ENCODE results near the gene PRSS27.
A peak's percentile ranks its signal among the peaks of the same experiment; 100 is the strongest.
"Not testable (repeated sequence)": the region's sequence is repeated elsewhere in the genome, so short reads cannot be mapped to it uniquely, and the experiment has no call there.

The PRSS27 gene

DNA sequence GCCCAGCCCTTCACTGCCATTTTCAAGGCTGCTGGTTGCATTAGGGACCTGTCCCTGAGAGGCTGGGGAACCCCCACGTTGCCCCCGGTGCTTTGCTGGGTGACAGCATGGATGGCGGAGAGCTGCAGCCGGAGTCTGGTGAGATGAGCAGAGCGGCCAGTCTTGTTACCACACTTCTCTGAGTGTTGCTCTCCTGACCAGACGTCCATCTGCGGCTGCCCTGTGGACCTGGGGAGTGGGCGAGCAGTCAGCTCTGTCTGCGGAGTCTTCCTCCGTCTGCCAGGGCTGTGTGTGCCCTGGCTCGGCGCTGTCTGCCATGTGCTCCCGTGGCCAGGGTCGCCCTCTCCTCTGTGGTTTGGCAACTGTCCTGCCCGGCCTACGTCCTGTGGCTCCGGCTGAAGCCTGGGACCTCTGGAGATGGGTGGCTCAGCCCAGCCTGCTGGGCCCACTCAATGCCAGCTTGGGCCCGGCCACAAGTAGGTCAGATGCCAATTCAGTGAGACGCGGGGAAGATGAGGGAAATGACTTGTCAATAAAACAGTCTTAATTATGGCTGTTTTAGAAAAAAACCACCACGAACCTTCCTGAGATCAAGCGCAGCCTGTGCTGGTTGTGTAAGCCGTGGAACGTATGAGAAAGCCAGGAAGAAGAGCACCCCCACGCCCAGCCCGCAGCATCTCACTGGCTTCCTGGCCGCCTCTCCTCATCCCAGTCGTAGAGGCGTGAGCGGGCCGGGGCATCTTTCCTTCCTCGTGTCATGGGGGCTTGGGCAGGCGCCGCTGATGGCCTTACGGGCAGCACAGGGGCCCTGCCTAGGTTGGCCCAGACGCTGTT lies 29.8 kb downstream of the PRSS27 start:
- intact Hi-C loops (cut with DNase I), result no loop called here
- peak in 8 of 42 donors; percentile 10 to 49 (median 20) for DNase-seq

DNA sequence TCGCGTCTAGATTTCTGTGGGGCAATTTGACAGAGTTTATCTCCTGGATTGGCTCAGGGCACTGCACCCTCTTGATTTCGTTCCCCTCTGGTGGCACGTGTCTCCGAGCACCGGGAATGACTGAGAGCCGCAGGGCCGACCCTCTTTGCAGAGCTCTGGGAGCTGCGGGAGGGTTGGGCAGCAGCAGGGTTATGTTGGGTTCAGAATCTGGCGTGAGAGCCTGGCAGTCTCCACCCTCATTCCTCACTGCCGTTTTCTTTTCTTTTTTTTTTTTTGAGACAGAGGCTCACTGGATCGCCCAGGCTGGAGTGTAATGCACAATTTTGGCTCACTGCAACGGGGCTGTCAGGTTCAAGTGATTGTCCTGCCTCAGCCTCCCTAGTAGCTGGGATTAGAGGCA lies 30.6 kb downstream of the PRSS27 start:
- intact Hi-C loops (cut with DNase I); DNase-seq: not testable (repeated sequence)

DNA sequence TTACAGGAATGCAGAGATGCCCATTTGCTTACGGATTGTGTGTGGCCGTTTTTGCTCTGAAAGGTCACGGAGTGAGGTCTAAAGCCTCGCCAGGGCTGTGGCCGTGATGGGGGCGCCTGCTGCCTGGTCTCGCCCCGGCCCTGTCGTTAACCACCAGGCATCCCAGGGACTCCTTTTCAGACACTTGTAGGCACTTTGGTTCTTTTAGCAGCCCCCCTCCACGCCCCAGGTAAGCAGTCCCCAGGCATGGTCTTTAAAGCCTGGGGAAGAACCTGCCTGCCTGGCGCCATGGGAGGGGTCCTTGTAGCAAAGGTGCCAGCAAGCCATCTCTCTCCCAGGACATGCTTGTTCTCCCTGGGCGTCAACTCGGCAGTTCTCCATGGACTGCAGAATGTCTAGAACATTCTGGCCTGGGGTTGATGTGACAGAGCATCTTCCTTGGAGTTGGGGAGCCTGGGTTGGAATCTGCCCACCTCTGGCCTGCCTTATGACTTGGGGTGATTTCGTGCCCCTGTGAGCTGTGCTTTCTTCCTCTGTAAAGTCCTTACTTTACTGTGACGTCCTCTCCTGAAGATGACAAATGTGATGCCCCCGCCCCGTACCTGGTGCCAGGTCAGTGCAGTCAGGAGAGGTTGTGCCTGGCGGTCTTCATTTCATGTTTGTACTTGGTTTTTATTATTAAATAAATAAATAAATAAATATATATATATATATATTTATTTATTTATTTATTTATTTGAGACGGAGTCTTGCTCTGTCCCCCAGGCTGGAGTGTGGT lies 32.3 kb downstream of the PRSS27 start:
- peak in 1 of 42 donors; percentile 10 for DNase-seq
- intact Hi-C loops (cut with DNase I), result no loop called here

DNA sequence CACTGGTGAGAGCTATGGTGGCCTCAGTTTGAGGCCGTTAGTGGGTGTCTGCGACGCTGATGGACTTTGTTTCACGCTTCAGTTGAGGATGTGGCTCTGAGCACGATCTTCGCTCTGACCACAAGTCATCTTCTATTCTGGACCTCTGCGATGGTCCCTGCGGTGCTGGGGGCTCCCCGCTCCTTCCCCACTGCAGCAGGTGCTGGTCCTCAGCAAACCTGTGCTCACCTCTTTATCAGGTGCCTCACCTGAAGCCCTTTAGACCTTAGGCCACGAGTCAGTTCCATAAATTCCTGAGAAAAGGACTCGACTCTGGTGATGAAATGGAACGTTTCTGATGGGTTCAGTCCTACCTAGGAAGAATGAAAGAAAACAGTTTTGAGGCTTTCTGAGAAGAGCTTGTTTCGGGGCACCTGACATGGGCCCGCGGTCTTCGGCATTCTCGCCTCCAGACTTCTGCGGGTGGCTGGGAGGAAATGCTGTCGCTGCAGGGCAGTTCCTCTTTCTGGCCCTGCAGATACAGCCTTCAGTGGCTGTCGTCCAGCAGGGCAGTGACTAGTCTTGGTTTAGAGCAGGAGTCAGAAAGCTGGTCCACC lies 33.0 kb downstream of the PRSS27 start:
- intact Hi-C loops (cut with DNase I), result no loop called here
- DNase-seq, result peak in 22 of 42 donors; percentile 9 to 55 (median 38)

DNA sequence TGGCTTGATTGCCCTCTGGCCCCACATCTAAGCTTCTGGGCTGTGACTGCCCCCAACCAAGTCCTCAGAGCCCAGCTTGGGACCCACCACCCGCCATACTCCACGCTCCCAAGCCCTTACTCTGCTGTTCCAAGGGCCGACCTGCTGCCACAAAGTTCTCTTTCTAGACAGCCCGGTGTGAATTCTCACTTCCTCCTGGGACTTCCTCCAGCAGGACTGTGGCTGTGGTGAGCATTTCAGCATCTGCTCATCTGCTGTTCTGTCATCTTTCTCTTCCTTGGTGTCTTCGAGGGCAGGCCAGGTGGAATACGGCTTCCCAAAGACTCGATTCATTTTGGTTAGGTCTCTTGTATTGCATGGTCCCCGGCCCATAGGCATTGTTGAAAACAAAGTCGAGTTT lies 33.9 kb downstream of the PRSS27 start:
- intact Hi-C loops (cut with DNase I); DNase-seq: not testable (repeated sequence)

DNA sequence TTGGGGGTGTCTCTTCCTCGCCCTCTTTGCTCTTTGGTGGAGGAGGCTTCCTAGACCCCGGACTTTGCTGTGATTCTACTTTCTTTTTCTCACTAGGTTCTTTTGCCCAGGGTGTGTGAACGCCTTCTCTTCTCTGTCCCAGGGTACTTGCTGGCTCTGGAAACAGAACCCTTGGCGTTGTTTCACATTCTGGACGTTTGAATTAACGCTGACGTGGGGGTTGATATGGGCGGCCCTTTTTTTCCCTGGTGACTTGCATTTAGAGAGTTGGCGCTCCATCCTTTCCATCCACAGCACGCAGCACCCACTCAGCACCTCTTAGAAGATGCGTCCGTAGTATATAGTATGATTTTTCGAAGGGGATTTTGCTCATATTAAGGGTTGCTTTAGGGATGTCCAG lies 37.0 kb downstream of the PRSS27 start:
- intact Hi-C loops (cut with DNase I), result not testable (repeated sequence)
- peak in 1 of 42 donors; percentile 21 for DNase-seq

DNA sequence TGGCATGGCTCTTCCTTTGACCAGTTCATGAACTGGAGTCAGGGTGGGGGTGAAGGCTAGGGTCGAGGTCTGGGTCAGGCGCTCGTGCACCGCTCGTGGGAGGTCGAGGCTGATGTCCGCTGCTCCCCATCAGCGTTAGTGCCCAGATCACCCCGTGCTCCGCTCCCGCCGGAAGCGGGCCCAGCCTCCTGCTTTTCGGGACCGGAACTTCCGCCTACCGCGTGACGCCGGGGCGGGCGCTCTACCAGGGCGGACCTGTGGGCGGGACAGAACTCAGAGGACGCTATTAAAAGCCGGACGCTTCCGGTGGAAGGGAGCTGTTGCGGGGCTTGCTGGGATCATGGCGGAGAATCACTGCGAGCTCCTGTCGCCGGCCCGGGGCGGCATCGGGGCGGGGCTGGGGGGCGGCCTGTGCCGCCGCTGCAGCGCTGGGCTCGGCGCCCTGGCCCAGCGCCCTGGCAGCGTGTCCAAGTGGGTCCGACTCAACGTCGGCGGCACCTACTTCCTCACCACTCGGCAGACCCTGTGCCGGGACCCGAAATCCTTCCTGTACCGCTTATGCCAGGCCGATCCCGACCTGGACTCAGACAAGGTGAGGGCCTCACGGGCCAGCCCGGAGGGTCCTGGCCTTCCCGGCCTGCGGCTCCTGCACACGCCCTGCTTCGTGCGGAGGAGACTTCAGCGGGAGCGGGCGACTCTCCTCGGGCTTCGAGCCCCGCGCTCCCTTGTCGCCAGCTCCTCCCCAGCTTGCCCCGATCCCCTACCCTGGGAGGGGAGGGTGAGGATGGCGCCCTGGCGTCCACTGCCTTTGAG lies 37.6 kb downstream of the PRSS27 start, which contains the start of gene KCTD5:
Gene KCTD5, plus strand, starts transcription at position 315 of the 813 bp plus-strand sequence. Its CDS starts 26 bp downstream, at position 341.
- intact Hi-C loops (cut with DNase I), result no loop called here
- peak; percentile 94 to 100 (median 99) for DNase-seq

DNA sequence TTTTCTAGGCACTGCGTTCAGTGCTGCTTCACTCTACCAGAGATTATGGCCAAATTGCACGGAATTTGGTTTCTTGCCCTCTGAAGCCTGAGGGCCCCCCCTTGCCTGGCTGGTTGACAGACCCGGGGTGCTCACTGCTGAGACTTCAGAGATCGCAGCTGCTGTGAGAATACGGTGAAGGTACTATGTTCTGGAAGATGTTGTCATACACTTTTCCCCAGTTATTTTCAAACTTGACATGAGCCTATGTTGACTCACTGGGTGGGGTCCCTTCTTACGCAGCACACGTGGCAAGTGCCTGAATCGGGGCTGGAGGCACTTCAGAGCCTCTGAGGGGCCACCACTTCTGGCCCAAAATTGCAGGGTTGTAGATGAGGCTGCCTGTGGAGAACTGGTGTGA lies 39.7 kb downstream of the PRSS27 start:
- DNase-seq; intact Hi-C loops (cut with DNase I): not testable (repeated sequence)

DNA sequence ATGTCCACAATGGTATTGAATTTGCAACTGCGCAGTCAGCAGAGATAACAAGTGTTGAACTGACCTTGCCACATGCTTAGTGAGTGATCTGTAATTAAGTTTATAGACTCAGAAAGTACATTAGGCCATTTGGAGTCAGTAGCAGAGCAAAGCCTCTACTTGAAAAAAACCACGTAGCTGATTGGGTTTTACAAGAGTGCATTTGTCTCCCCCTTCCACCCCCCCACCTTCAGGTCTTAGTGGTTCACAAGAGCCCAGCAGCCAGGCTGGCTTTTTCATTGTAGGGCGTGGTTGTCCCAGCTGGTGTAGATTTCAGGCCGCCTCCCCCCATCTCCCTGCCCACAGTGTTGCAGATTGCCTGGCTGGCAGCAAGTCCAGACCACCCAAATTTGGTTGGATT lies 40.1 kb downstream of the PRSS27 start:
- DNase-seq, result peak in 2 of 42 donors; percentile 9 to 10
- intact Hi-C loops (cut with DNase I), result not testable (repeated sequence)

DNA sequence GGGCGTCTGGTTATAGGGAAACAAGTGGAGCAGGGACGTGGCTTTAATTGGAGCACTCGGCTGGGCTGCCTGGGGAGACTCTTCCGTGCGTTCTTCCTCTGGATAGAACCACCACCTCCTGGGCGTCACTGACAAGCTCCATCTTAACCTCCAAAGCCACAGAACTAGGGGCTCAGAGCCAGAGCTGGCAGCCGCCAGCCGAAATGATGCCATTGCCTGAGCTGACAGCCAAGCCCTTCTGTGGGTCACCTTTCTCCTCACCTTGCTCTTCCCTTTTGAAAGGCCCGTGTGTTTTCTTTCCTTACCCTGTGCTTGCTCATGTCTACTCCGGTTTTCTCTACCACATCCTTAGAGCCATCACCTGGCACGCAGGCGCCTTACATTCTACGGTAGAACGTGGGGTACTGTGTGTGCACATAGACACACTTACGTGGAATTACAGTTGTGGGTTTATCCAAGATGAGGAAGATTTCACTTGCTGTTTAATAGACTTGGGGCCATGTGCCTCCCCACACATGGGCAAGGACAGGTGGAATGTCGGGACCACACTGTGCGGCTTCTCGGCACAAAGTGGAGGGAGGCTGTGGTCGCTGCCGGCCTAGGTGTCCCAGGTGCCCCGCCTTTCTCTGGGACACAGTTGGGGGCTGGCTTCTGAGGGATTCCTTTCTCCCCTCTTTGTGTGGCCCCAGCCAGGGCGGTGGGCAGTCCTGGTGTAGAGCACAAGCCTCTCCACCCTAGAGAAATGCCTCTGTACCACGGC lies 41.6 kb downstream of the PRSS27 start:
- intact Hi-C loops (cut with DNase I); DNase-seq: not testable (repeated sequence)

DNA sequence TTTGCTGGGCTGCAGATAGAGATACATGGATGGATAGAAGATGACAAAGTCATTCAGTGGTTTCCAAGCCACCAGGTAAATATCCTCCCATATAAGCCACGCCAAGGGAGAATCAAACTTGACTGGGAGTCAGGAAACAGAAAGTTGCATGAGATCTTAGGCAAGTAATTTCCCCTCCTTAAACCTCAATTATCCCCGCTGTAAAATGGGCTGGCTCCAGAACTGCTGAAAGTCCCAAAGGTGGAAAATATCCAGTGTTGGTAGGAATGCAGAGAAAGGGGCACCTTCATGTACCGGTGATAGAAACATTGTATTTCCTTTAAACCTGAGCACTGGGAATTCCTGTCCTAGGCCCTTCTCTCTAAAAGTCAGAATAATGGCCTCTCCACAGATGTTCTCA lies 43.1 kb downstream of the PRSS27 start:
- intact Hi-C loops (cut with DNase I); DNase-seq: not testable (repeated sequence)

DNA sequence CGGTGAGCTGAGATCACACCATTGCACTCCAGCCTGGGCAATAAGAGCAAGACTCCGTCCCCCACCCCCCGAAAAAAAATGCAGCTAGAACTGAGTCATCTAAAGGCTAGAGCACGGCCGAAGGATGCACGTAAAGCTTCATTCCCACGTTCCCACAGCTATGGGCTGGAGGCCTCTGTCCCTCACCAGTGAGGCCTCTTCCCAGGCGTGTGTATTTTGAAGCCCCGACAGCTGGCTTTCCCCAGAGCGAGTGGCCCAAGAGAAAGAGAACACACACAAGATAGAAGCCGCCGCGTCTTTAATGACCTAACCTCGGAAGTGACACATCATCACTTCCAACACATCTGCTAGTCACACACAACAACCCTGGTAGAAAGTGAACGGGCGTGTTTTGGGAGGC lies 44.3 kb downstream of the PRSS27 start:
- DNase-seq, result peak in 1 of 42 donors; percentile 4
- intact Hi-C loops (cut with DNase I), result no loop called here

DNA sequence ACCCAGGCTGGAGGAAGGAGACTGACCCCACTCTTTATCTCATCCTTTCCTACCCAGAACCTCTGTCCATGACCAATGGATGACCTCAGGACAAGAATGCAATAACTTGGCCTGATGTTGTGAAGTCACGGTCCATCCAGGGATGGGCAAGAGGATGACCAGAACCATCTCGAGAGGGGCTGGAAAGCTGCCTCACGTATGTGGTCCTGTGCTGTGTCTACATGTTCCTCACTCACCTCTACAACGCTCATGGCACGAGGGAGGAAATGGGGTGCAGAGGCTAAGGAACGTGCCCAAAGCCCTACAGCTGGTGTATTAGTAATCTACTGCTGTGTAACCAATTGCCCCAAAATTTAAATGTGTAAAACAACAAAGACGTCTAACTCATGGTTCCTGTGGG lies 45.0 kb downstream of the PRSS27 start:
- intact Hi-C loops (cut with DNase I), result no loop called here
- DNase-seq, result no peak

DNA sequence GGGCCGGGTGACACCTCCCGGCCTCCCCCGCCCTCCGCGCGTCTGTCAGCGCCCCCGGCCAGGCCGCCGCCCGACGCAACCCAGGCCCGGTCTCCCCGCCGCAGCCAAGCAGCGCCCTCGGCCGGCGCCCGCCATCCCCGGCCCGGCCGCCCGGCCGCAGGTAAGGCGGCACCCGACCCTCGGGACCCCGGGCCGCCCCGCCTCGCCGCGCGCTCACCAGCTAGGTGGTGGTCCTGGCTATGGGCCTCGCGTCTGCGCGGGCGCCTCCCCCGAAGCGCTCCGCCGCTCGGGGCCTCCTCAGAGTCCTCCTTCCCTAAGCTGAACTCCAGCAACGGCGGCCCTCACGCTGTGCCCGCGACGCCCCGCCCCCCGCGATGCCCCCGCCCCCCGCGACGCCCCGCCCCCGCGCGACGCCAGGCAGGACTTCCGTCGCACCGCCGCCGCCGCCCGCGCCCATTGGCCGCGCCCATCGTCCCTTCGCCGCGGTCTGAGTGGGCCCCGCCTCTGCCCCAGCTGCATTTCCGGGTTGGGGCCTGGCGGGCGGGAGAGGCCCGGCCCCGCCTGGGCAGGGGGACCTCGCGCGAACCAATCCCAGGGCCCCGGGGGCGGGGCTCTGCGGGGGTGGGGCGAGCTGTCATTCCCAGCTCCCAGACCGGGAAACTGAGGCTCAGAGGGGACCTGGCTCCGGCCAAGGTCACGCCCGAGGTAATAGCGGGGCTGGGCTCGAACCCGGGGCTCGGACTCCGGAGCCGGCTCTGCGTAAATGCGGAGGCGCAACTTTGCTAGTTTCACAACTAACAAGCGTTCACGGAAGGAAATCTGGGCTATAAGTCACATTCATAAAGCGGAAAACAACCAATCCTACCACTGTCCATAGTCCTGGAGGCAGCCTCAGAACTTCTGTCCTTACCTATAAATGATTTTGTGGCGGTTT lies 46.7 kb downstream of the PRSS27 start:
- DNase-seq, result peak; percentile 84 to 100 (median 97)
- intact Hi-C loops (cut with DNase I), result no loop called here

DNA sequence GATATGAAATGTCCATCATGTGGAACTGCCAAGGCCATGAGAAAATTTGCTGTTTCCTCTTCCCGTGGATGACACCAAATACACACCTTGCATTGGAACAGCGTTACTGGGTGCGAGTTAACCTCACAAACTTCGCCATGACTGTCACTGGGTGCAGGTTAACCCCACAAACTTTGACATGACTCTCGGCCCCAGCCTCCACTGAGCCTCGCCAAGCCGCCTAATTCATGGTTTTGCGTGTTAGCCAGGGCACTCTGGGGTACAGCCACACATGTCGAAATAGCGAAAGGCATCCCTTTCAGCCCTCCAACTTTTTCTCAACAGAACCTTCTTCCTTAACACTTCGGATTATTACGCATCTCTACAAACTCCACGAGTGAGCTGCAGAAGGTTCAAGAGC lies 48.3 kb downstream of the PRSS27 start:
- DNase-seq, result peak in 2 of 42 donors; percentile 6 to 35
- intact Hi-C loops (cut with DNase I), result no loop called here

DNA sequence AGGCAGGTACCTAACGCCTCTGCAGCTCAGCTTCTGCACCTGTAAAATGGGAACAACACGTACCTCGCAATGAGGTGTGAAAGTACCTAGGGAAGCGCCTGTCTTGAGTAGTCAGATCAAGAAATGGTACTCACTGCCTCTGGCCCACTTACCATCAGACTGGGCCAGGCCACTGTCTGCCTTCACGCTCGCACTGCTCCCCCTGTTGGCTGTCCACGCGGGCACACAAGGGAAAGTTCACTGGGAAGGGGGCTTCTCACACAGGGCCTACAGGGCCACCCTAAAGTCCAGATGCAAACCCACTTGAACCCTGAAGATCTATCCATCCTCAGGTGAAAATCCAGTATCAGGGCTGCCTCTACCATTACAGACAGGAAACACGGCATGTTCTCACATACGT lies 48.8 kb downstream of the PRSS27 start:
- intact Hi-C loops (cut with DNase I), result not testable (repeated sequence)
- DNase-seq, result peak in 2 of 42 donors; percentile 12 to 37

DNA sequence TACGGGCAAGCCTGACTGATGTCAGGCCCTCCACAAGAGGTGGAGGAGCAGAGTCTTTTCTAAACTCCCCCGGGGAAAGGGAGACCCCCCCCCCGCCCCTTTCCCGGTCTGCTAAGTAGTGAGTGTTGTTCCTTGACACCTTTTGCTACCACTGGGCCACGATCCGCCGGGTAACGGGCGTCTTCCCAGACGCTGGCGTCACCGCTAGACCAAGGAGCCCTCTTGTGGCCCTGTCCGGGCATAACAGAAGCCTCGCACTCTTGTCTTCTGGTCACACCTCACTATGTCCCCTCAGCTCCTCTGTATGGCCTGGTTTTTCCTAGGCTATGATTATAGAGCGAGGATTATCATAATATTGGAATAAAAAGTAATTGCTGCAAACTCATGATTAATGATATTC lies 50.0 kb downstream of the PRSS27 start:
- intact Hi-C loops (cut with DNase I), result not testable (repeated sequence)
- DNase-seq, result peak; percentile 63 to 90 (median 79)
